ENCODE measurements around the gene ANKRD49.

DNA sequence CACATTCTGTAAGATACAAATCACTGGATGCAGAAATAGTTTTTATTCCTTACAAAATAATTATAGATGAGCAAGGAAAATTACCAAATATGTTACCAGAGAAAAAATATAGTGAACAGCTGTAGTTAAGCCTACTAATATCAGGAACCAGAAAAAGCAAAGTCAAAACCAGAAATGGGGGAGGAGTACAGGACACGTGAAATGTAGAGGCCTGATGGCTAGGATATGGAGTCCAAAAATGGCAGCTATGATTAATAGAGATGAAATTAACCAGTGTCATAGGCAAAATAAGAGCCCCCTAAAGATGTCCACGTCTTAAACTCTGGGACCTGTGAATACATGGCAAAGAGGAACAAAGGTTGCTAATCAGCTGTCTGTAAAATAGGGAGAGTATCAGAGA lies 34.2 kb upstream of the ANKRD49 start:
- TF ChIP-seq POLR2A (IDR thresholded peaks at IDR 0.05) = no peak
- TF ChIP-seq, protein P1, sequence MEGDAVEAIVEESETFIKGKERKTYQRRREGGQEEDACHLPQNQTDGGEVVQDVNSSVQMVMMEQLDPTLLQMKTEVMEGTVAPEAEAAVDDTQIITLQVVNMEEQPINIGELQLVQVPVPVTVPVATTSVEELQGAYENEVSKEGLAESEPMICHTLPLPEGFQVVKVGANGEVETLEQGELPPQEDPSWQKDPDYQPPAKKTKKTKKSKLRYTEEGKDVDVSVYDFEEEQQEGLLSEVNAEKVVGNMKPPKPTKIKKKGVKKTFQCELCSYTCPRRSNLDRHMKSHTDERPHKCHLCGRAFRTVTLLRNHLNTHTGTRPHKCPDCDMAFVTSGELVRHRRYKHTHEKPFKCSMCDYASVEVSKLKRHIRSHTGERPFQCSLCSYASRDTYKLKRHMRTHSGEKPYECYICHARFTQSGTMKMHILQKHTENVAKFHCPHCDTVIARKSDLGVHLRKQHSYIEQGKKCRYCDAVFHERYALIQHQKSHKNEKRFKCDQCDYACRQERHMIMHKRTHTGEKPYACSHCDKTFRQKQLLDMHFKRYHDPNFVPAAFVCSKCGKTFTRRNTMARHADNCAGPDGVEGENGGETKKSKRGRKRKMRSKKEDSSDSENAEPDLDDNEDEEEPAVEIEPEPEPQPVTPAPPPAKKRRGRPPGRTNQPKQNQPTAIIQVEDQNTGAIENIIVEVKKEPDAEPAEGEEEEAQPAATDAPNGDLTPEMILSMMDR (IDR thresholded peaks at IDR 0.05) = no peak
